ENCODE measurements around the gene NSD1. TPM values are rescaled to one million over a fixed set of nuclear protein-coding genes. Genes with fewer than 3 reads are reported as not detected.
A peak's percentile ranks its signal among the peaks of the same experiment; 100 is the strongest.

Gene NSD1
- total and polyA plus RNA-seq, 10 of the 15 experiments (the other 5 are each of a cell fraction or from before 2014, with no cell fraction given) = 7.0 to 57.9 (median 30.4) TPM

DNA sequence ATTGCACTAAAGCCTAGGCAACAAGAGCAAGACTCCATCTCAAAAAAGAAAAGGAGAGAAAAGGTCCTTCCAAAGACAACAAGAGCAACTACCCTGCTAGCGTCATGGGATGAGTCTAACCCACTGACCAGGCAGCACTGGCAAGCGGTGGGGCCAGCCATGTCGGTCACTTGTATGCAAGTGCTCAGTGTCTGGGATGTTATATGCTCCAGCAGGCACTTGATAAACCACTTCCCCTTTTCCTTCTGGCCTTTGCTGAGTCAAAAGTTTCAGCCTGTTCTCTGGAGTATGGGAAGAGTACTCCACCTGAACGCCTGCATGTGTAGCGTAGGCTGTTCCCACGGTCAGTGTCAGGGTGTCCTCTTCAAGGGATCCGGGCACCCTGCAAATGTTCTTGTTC lies 187.3 kb downstream of the NSD1 start:
- 56% methylated on average over 7 of the region's 7 CpGs for WGBS (ENCODE audit: insufficient coverage, insufficient replicate concordance, low lambda C conversion rate, missing lambda C conversion rate)
- peaks cover 0 to 7% of the 10 kb centered on the region in 2 experiments; a peak in 1 of 4 replicates for H3K36me3 ChIP-seq (ENCODE audit: control insufficient read depth in 2 of 2, insufficient read depth in 2 of 2, low read length in 1 of 2)
- H3K9me3 ChIP-seq (replicated peaks; ENCODE audit: control insufficient read depth, insufficient read depth, low read length) = peaks cover 7% of the 10 kb centered on the region
- ChIA-PET POLR2A (interaction anchor here (0.7 to 0.9 kb wide), 4 partner anchors 13 to 112 kb away, joined by 3 to 7 read pairs (median 6); no protein-coding TSS in a partner anchor), CTCF (interaction anchor here (0.8 to 5.8 kb wide), 7 partner anchors 12 to 207 kb away, joined by 3 to 88 read pairs (median 6); no protein-coding TSS in a partner anchor), SMC1A (ENCODE audit: uncharacterized antibody, unreplicated experiment) (interaction anchor here (1.1 to 3.7 kb wide), 3 partner anchors 49 to 81 kb away, joined by 3 to 23 read pairs (median 6); partner anchors contain the start of gene PFN3), RAD21 (ENCODE audit: unreplicated experiment) (interaction anchor here (3.9 to 4.8 kb wide), 2 partner anchors 69 to 82 kb away, joined by 26 to 35 read pairs; no protein-coding TSS in a partner anchor)
- H3K79me2 ChIP-seq (ENCODE audit: control insufficient read depth, insufficient read depth, low read length) = no peaks in the 10 kb centered on the region
- FAIRE-seq (peak; percentile 44), ATAC-seq (peak; percentile 55), DNase-seq (ENCODE audit: low read depth, low spot score) (no peak)
- intact Hi-C loops (cut with micrococcal nuclease; ENCODE audit: unreplicated experiment) = no loop called here
- H3K4me1 ChIP-seq (ENCODE audit: control insufficient read depth, insufficient read depth, low read length) = peaks cover 10% of the 10 kb centered on the region
- no TSS peak for BruUV-seq (replicated peaks)
- H3K4me2 ChIP-seq (ENCODE audit: control insufficient read depth, insufficient read depth) = no peak overlapping the region
- in situ Hi-C loops (cut with MboI) = no loop called here
- H2AFZ ChIP-seq (ENCODE audit: control insufficient read depth, low read depth, low read length) = no peak overlapping the region
- no peaks in the 10 kb centered on the region for H3K27me3 ChIP-seq (replicated peaks in 1 of 2; ENCODE audit: control insufficient read depth in 2 of 2, insufficient read depth in 2 of 2, low read length in 1 of 2)
- no peak overlapping the region for H3K4me3 ChIP-seq
- no peak overlapping the region for H3K9ac ChIP-seq (ENCODE audit: control insufficient read depth, insufficient read depth, low read length)
- no peak overlapping the region for H3K27ac ChIP-seq (ENCODE audit: control insufficient read depth, insufficient read depth)
- no peaks in the 10 kb centered on the region for H4K20me1 ChIP-seq (ENCODE audit: control insufficient read depth, insufficient read depth)
- TF ChIP-seq POLR2A (IDR thresholded peaks at IDR 0.05; ENCODE audit: low read depth, low read length) = no peak
- TF ChIP-seq SKIL (IDR thresholded peaks at IDR 0.05; ENCODE audit: low read depth, poor library complexity, severe bottlenecking) = no peak
- no peak for TF ChIP-seq JUNB (IDR thresholded peaks at IDR 0.05)
- TF ChIP-seq, protein P1, sequence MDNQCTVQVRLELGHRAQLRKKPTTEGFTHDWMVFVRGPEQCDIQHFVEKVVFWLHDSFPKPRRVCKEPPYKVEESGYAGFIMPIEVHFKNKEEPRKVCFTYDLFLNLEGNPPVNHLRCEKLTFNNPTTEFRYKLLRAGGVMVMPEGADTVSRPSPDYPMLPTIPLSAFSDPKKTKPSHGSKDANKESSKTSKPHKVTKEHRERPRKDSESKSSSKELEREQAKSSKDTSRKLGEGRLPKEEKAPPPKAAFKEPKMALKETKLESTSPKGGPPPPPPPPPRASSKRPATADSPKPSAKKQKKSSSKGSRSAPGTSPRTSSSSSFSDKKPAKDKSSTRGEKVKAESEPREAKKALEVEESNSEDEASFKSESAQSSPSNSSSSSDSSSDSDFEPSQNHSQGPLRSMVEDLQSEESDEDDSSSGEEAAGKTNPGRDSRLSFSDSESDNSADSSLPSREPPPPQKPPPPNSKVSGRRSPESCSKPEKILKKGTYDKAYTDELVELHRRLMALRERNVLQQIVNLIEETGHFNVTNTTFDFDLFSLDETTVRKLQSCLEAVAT (IDR thresholded peaks at IDR 0.05) = no peak
- TF ChIP-seq IKZF1 (conservative IDR thresholded peaks at IDR 0.05) = peak; percentile 67
- no peak for TF ChIP-seq BHLHE40 (IDR thresholded peaks at IDR 0.05; ENCODE audit: borderline replicate concordance in 1 of 2, low read depth in 2 of 2, low read length in 1 of 2)
- TF ChIP-seq, protein P2, sequence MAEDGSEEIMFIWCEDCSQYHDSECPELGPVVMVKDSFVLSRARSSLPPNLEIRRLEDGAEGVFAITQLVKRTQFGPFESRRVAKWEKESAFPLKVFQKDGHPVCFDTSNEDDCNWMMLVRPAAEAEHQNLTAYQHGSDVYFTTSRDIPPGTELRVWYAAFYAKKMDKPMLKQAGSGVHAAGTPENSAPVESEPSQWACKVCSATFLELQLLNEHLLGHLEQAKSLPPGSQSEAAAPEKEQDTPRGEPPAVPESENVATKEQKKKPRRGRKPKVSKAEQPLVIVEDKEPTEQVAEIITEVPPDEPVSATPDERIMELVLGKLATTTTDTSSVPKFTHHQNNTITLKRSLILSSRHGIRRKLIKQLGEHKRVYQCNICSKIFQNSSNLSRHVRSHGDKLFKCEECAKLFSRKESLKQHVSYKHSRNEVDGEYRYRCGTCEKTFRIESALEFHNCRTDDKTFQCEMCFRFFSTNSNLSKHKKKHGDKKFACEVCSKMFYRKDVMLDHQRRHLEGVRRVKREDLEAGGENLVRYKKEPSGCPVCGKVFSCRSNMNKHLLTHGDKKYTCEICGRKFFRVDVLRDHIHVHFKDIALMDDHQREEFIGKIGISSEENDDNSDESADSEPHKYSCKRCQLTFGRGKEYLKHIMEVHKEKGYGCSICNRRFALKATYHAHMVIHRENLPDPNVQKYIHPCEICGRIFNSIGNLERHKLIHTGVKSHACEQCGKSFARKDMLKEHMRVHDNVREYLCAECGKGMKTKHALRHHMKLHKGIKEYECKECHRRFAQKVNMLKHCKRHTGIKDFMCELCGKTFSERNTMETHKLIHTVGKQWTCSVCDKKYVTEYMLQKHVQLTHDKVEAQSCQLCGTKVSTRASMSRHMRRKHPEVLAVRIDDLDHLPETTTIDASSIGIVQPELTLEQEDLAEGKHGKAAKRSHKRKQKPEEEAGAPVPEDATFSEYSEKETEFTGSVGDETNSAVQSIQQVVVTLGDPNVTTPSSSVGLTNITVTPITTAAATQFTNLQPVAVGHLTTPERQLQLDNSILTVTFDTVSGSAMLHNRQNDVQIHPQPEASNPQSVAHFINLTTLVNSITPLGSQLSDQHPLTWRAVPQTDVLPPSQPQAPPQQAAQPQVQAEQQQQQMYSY (CRISPR knock-in tag; IDR thresholded peaks at IDR 0.05) = no peak
- no peak for TF ChIP-seq REST (IDR thresholded peaks at IDR 0.05; ENCODE audit: low read depth, low read length)
- no peak for TF ChIP-seq CHD4 (IDR thresholded peaks at IDR 0.05)
- peak; percentile 58 for TF ChIP-seq RUNX3 (IDR thresholded peaks at IDR 0.05; ENCODE audit: low read length)
- no peak for TF ChIP-seq FOS (IDR thresholded peaks at IDR 0.05; ENCODE audit: borderline replicate concordance, extremely low read depth, insufficient read length)
- peak; percentile 97 for TF ChIP-seq SPI1 (IDR thresholded peaks at IDR 0.05; ENCODE audit: borderline replicate concordance, insufficient read depth, low read depth, low read length)
- no peak for TF ChIP-seq TCF7 (IDR thresholded peaks at IDR 0.05; ENCODE audit: borderline replicate concordance)
- TF ChIP-seq EED (IDR thresholded peaks at IDR 0.05; ENCODE audit: low read depth) = peak; percentile 59
